ENCODE data around the gene STK17B. TPM values are rescaled to one million over a fixed set of nuclear protein-coding genes. Genes with fewer than 3 reads are reported as not detected.

The STK17B gene
- total RNA-seq, 1 donor from 2014 or later = 89.3 TPM

DNA sequence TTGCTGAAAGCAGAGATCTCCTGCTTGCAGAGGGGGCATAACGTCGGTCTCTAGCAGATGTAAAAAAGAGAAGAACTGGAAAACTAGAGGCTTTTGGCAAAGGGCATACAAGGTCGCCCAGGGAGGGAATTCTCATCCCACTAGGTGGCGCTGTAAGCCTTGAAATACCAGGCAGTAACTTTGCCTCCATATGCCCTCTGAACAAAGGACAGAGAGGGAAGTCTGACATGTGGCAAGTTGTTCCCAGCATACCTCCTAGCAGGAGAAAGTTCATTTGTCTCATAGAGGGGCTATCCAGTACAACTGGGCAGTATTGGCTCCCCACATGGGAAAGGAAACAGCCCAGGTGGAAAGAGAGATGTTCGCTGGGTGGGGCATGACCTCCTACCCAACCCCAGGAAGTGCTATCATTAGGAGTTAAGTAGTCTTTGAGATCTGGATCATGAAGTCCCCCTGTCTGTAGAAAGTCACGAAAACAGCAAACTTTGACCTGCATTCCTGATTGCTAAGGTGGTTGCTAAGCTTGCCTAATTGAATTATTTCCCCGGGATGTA is 39.9 kb downstream of the STK17B start:
- no peak for DNase-seq (ENCODE audit: extremely low spot score, unreplicated experiment)
- Mint-ChIP-seq H3K27ac (ENCODE audit: unreplicated experiment) (no peak overlapping the region), H3K9me3 (ENCODE audit: unreplicated experiment) (peaks cover 35% of the 10 kb centered on the region)

DNA sequence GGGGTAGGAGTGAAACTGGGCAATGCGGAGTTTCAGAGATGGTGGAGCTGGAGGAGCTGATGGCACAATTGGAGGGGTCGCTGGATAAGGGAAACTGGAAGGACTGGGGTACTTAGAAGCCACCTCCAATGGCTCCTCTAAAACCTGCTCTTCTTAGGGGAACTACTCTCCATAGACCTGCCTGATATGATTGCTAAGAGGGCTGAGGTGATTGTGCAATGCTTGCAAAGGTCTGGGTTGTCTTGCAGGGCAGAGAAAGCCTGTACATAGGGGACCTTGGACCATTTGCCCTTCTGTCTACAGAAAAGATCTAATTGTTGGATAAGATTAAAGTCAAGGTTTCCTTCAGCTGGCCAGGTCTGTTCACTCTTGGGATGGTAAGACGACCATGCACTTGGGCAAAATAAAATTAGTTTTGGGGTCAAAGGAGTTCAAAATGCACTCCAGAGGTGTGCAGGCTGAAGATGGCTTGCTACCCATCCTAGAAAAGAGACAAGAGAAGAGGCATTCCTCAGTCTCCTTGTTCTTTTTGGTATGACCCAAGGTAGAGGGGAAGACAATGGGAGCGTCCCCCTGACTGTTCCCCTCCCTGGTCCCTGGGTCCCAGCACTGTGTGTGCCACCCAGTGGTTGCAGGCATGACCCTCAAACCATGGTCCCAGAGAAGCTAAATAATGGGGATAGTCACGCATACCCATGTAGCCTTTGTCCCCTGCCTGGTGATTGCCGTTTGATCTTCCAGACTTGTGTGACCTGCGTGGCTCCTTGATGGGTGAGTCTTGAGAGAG is 41.1 kb downstream of the STK17B start:
- H3K4me3 Mint-ChIP-seq (ENCODE audit: unreplicated experiment) = no peak overlapping the region
- H3K4me1 Mint-ChIP-seq (ENCODE audit: unreplicated experiment) = peaks cover 12% of the 10 kb centered on the region
- H3K27ac Mint-ChIP-seq (ENCODE audit: unreplicated experiment) = no peak overlapping the region
- no peaks in the 10 kb centered on the region for H3K27me3 Mint-ChIP-seq (ENCODE audit: unreplicated experiment)
- TF ChIP-seq CTCF (IDR thresholded peaks at IDR 0.05) = no peak
- peaks cover 47% of the 10 kb centered on the region for H3K36me3 Mint-ChIP-seq (ENCODE audit: unreplicated experiment)
- H3K9me3 Mint-ChIP-seq (ENCODE audit: unreplicated experiment) = peaks cover 35% of the 10 kb centered on the region
- no peak for DNase-seq (ENCODE audit: extremely low spot score, unreplicated experiment)

More for the DNA sequence above, 39.9 kb downstream of the STK17B start:
- peak; percentile 55 for TF ChIP-seq CTCF (IDR thresholded peaks at IDR 0.05)
- Mint-ChIP-seq H3K4me3 (ENCODE audit: unreplicated experiment) (no peak overlapping the region), H3K27me3 (ENCODE audit: unreplicated experiment) (no peaks in the 10 kb centered on the region), H3K36me3 (ENCODE audit: unreplicated experiment) (peaks cover 55% of the 10 kb centered on the region), H3K4me1 (ENCODE audit: unreplicated experiment) (peaks cover 2% of the 10 kb centered on the region)

GRCh38 chr2:196128749-196129148 is 42.6 kb downstream of the STK17B start:
- no peaks in the 10 kb centered on the region for H3K27me3 Mint-ChIP-seq (ENCODE audit: unreplicated experiment)
- TF ChIP-seq CTCF (IDR thresholded peaks at IDR 0.05) = no peak
- H3K4me1 Mint-ChIP-seq (ENCODE audit: unreplicated experiment) = peaks cover 18% of the 10 kb centered on the region
- no peak overlapping the region for H3K4me3 Mint-ChIP-seq (ENCODE audit: unreplicated experiment)
- no peak overlapping the region for H3K27ac Mint-ChIP-seq (ENCODE audit: unreplicated experiment)
- H3K9me3 Mint-ChIP-seq (ENCODE audit: unreplicated experiment) = peaks cover 32% of the 10 kb centered on the region
- no peak for DNase-seq (ENCODE audit: extremely low spot score, unreplicated experiment)
- peaks cover 34% of the 10 kb centered on the region for H3K36me3 Mint-ChIP-seq (ENCODE audit: unreplicated experiment)

DNA sequence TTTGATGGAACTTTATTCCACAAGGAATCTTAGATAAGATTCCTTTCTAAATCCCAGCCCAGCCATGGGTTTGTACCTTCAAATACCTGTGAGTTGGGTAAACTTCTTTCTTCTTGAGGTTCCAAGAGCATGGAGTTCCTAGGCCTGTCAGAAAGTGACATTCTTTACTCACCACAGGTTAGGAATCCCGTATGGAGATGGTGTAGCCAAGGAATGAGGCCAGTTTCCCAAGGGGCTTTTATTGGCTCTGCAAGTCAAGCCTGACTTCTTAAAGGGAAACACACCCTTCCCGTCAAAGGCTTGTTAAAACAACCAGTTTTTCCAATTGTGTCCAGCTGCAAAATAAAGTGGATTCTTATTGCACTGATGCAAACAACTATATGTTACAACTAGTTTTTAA is 45.8 kb downstream of the STK17B start:
- peaks cover 6% of the 10 kb centered on the region for H3K36me3 Mint-ChIP-seq (ENCODE audit: unreplicated experiment)

More for the DNA sequence above, 45.8 kb downstream of the STK17B start:
- Mint-ChIP-seq H3K4me3 (ENCODE audit: unreplicated experiment) (no peak overlapping the region), H3K4me1 (ENCODE audit: unreplicated experiment) (peaks cover 25% of the 10 kb centered on the region), H3K27ac (ENCODE audit: unreplicated experiment) (no peak overlapping the region), H3K27me3 (ENCODE audit: unreplicated experiment) (no peaks in the 10 kb centered on the region), H3K9me3 (ENCODE audit: unreplicated experiment) (peaks cover 9% of the 10 kb centered on the region)
- DNase-seq (ENCODE audit: extremely low spot score, unreplicated experiment) = no peak
- TF ChIP-seq CTCF (IDR thresholded peaks at IDR 0.05) = no peak
